HEK293 (cell line): ENCODE results near the gene LARP1B.

Experiments used
- CTCF ChIA-PET: fragments of 350-600 bp; formaldehyde crosslinking; extraction: SDS; loops from one replicate; lab custom pipeline; 2021; ENCODE audit warnings: antibody characterized with exemption; lab: Yijun Ruan, JAX
- POLR2A ChIA-PET: fragments of 300-600 bp; formaldehyde crosslinking; extraction: SDS; loops from one replicate; lab custom pipeline; 2020; ENCODE audit warnings: antibody characterized with exemption, inconsistent platforms; lab: Yijun Ruan, JAX
- H3K27ac ChIP-seq: fragments of 200-500 bp; sonication (Bioruptor generic); 2 replicates; pipeline ENCODE4 v1.5.1; 2014; ENCODE audit warnings: low read depth, low read length, control low read depth, inconsistent platforms; ENCODE audit errors: extremely low read depth
- H3K36me3 ChIP-seq, 2 experiments: fragments of 200-500 bp in 1 of 2; sonication (Bioruptor generic) in 1 of 2; 1 replicate in 1 of 2; 2 replicates in 1 of 2; pipeline ENCODE4 v1.5.1; 2014 to 2017; ENCODE audit warnings: inconsistent platforms in 2 of 2, low read length in 2 of 2; ENCODE audit not compliant: control insufficient read depth in 2 of 2, insufficient read depth in 1 of 2
- H3K4me1 ChIP-seq: fragments of 200-500 bp; sonication (Bioruptor generic); 2 replicates; pipeline ENCODE4 v1.5.1; 2014; ENCODE audit warnings: mild to moderate bottlenecking, low read length, inconsistent platforms; ENCODE audit not compliant: control insufficient read depth, insufficient read depth
- H3K4me3 ChIP-seq: 2 replicates; pipeline ENCODE4 v1.5.1; 2011; ENCODE audit warnings: low read depth, mild to moderate bottlenecking, control low read depth, low read length, moderate library complexity
- H3K9me3 ChIP-seq: fragments of 200-500 bp; sonication (Bioruptor generic); 2 replicates; pipeline ENCODE4 v1.5.1; 2014; ENCODE audit warnings: low read depth, low read length, inconsistent platforms; ENCODE audit not compliant: control insufficient read depth, insufficient read depth
- FEZF1 ChIP-seq: fragments of 450-650 bp; formaldehyde crosslinking; IDR thresholded peaks from 2 replicates; pipeline ENCODE4 v1.5.1; 2016; ENCODE audit warnings: missing biosample characterization, missing genetic modification characterization
- GLI2 ChIP-seq: fragments of 450-650 bp; formaldehyde crosslinking; IDR thresholded peaks from 2 replicates; pipeline ENCODE4; 2017; ENCODE audit warnings: missing biosample characterization, missing genetic modification characterization, low read depth, borderline replicate concordance
- IKZF3 ChIP-seq: fragments of 450-650 bp; IDR thresholded peaks from 2 replicates; pipeline ENCODE4 v1.5.0; 2018; ENCODE audit warnings: missing biosample characterization, mild to moderate bottlenecking, missing genetic modification characterization, moderate library complexity
- SCRT1 ChIP-seq: fragments of 450-650 bp; formaldehyde crosslinking; IDR thresholded peaks from 2 replicates; pipeline ENCODE4 v1.5.1; 2016; ENCODE audit warnings: missing biosample characterization, missing genetic modification characterization, borderline replicate concordance
- SP7 ChIP-seq: fragments of 450-650 bp; formaldehyde crosslinking; IDR thresholded peaks from 2 replicates; pipeline ENCODE4 v1.5.1; 2016; ENCODE audit warnings: missing biosample characterization, missing genetic modification characterization
- TCF7L2 ChIP-seq: IDR thresholded peaks from 2 replicates; pipeline ENCODE4 v1.6.1; 2011; ENCODE audit warnings: low read depth, mild to moderate bottlenecking, inconsistent platforms, low read length, moderate library complexity, borderline replicate concordance
- ZBTB7A ChIP-seq: fragments of 450-650 bp; formaldehyde crosslinking; IDR thresholded peaks from 2 replicates; pipeline ENCODE4 v1.5.1; 2016; ENCODE audit warnings: low read depth, missing biosample characterization, missing genetic modification characterization
- ZEB2 ChIP-seq: fragments of 450-650 bp; formaldehyde crosslinking; IDR thresholded peaks from 2 replicates; pipeline ENCODE4 v1.5.1; 2016; ENCODE audit warnings: missing biosample characterization, missing genetic modification characterization
- ZFP69B ChIP-seq: fragments of 450-650 bp; formaldehyde crosslinking; IDR thresholded peaks from 2 replicates; pipeline ENCODE4 v1.5.1; 2016; ENCODE audit warnings: missing biosample characterization, missing genetic modification characterization
- ZNF140 ChIP-seq: fragments of 450-650 bp; formaldehyde crosslinking; IDR thresholded peaks from 2 replicates; pipeline ENCODE4 v1.5.1; 2016; ENCODE audit warnings: missing biosample characterization, missing genetic modification characterization
- ZNF211 ChIP-seq: fragments of 450-650 bp; formaldehyde crosslinking; IDR thresholded peaks from 2 replicates; pipeline ENCODE4 v1.5.1; 2016; ENCODE audit warnings: low read depth, missing biosample characterization, missing genetic modification characterization
- ZNF223 ChIP-seq: fragments of 450-650 bp; formaldehyde crosslinking; IDR thresholded peaks from 2 replicates; pipeline ENCODE4 v1.5.1; 2016; ENCODE audit warnings: missing biosample characterization, missing genetic modification characterization
- ZNF239 ChIP-seq: fragments of 450-650 bp; formaldehyde crosslinking; IDR thresholded peaks from 2 replicates; pipeline ENCODE4 v1.5.1; 2016; ENCODE audit warnings: missing biosample characterization, missing genetic modification characterization
- ZNF394 ChIP-seq: fragments of 450-650 bp; formaldehyde crosslinking; IDR thresholded peaks from 2 replicates; pipeline ENCODE4 v1.5.1; 2016; ENCODE audit warnings: missing biosample characterization, missing genetic modification characterization, mild to moderate bottlenecking, moderate library complexity, borderline replicate concordance
- ZNF433 ChIP-seq: fragments of 450-650 bp; formaldehyde crosslinking; IDR thresholded peaks from 2 replicates; pipeline ENCODE4 v1.5.1; 2016; ENCODE audit warnings: missing biosample characterization, missing genetic modification characterization, low read depth
- ZNF521 ChIP-seq: fragments of 450-650 bp; formaldehyde crosslinking; IDR thresholded peaks from 2 replicates; pipeline ENCODE4 v1.5.1; 2017; ENCODE audit warnings: missing biosample characterization, mild to moderate bottlenecking, missing genetic modification characterization
- ZNF621 ChIP-seq: fragments of 450-650 bp; formaldehyde crosslinking; IDR thresholded peaks from 2 replicates; pipeline ENCODE4 v1.5.1; 2017; ENCODE audit warnings: missing biosample characterization, missing genetic modification characterization
- ZNF624 ChIP-seq: fragments of 450-650 bp; formaldehyde crosslinking; IDR thresholded peaks from 2 replicates; pipeline ENCODE4 v1.5.1; 2017; ENCODE audit warnings: missing biosample characterization, missing genetic modification characterization
- ZNF658 ChIP-seq: fragments of 450-650 bp; formaldehyde crosslinking; IDR thresholded peaks from 2 replicates; pipeline ENCODE4; 2016; ENCODE audit warnings: missing biosample characterization, missing genetic modification characterization
- ZNF664 ChIP-seq: fragments of 450-650 bp; formaldehyde crosslinking; IDR thresholded peaks from 2 replicates; pipeline ENCODE4 v1.5.1; 2016; ENCODE audit warnings: missing biosample characterization, missing genetic modification characterization
- ZNF76 ChIP-seq: fragments of 450-650 bp; formaldehyde crosslinking; IDR thresholded peaks from 2 replicates; pipeline ENCODE4; 2016; ENCODE audit warnings: low read depth, missing biosample characterization, missing genetic modification characterization, borderline replicate concordance
- ZSCAN16 ChIP-seq: fragments of 450-650 bp; formaldehyde crosslinking; IDR thresholded peaks from 2 replicates; pipeline ENCODE4 v1.5.1; 2016; ENCODE audit warnings: missing biosample characterization, missing genetic modification characterization
- ZXDB ChIP-seq: fragments of 450-650 bp; formaldehyde crosslinking; IDR thresholded peaks from 2 replicates; pipeline ENCODE4 v1.5.1; 2016; ENCODE audit warnings: missing biosample characterization, missing genetic modification characterization
- TF ChIP-seq, protein P1 (sequence below): fragments of 450-650 bp; formaldehyde crosslinking; IDR thresholded peaks from 2 replicates; pipeline ENCODE4 v1.5.0; 2017; ENCODE audit warnings: missing biosample characterization, missing genetic modification characterization, borderline replicate concordance
- TF ChIP-seq, protein P2 (sequence below): fragments of 450-650 bp; formaldehyde crosslinking; IDR thresholded peaks from 2 replicates; pipeline ENCODE4 v1.5.1; 2016; ENCODE audit warnings: missing biosample characterization, missing genetic modification characterization
- TF ChIP-seq, protein P3 (sequence below): fragments of 450-650 bp; formaldehyde crosslinking; IDR thresholded peaks from 2 replicates; pipeline ENCODE4 v1.5.1; 2016; ENCODE audit warnings: missing biosample characterization, missing genetic modification characterization
- TF ChIP-seq, protein P4 (sequence below): fragments of 450-650 bp; formaldehyde crosslinking; IDR thresholded peaks from 2 replicates; pipeline ENCODE4 v1.5.1; 2017; ENCODE audit warnings: missing biosample characterization, missing genetic modification characterization

The LARP1B gene

DNA sequence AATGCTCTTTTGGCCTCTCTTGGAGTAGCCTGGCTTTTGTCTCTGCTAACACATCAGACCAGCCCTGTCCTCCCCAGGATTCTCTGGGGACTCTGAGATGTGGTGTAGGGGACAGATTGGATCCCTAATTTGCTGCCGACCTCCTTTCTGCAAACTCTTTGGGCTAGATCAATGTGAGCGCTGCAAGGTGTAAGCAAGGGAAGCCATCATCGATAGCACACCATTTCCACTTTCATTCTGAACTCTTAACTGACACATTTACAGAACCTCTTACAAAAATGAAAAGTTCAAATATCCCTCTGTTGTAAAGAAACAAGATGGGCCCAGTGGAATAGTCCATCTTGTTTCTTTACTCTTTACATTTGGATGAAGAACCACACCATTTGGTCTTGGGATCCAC, 179.9 kb downstream of the LARP1B start:
- Histone ChIP-seq H3K4me3 (no peak overlapping the region), H3K9me3 (no peaks in the 10 kb centered on the region)
- CTCF ChIA-PET = no interaction called here

DNA sequence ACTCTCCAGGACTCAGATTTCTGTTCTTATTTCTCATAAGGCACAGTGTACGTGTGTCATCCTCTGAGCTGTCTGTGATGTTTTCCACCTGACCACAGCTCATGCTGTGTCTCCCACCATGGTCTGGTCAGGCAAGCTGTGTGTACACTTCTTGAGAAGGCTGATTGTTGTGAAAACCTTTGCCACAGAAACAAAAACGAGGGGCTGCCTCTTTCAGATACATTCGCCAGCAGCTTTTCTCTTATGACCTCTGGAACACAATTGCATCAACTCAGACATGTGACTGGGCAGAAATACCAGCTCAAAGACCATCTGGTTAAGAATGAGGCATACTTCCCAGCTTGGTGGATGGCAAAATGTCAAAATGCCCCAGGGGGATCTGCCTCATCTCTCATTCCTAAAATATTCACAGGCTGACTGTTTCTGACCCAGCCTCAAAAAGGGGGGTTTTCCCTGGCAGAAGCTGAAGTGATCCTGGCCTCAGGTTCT, 180.4 kb downstream of the LARP1B start:
- CTCF ChIA-PET = no interaction called here
- POLR2A ChIA-PET = no interaction called here
- TF ChIP-seq, protein P1, sequence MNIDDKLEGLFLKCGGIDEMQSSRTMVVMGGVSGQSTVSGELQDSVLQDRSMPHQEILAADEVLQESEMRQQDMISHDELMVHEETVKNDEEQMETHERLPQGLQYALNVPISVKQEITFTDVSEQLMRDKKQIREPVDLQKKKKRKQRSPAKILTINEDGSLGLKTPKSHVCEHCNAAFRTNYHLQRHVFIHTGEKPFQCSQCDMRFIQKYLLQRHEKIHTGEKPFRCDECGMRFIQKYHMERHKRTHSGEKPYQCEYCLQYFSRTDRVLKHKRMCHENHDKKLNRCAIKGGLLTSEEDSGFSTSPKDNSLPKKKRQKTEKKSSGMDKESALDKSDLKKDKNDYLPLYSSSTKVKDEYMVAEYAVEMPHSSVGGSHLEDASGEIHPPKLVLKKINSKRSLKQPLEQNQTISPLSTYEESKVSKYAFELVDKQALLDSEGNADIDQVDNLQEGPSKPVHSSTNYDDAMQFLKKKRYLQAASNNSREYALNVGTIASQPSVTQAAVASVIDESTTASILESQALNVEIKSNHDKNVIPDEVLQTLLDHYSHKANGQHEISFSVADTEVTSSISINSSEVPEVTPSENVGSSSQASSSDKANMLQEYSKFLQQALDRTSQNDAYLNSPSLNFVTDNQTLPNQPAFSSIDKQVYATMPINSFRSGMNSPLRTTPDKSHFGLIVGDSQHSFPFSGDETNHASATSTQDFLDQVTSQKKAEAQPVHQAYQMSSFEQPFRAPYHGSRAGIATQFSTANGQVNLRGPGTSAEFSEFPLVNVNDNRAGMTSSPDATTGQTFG = no peak
- no peak for TF ChIP-seq ZNF239
- TF ChIP-seq ZSCAN16 (tag by site-specific recombination) = no peak
- no peak for TF ChIP-seq SP7
- no peak for TF ChIP-seq ZNF624 (tag by site-specific recombination)
- no peak for TF ChIP-seq ZNF658
- no peak for TF ChIP-seq ZNF433 (tag by site-specific recombination)
- TF ChIP-seq ZEB2 (tag by site-specific recombination) = no peak
- no peak for TF ChIP-seq ZNF76 (tag by site-specific recombination)
- H3K36me3 ChIP-seq = no peaks in the 10 kb centered on the region
- no peak overlapping the region for H3K4me3 ChIP-seq
- no peaks in the 10 kb centered on the region for H3K9me3 ChIP-seq
- no peaks in the 10 kb centered on the region for H3K4me1 ChIP-seq
- H3K27ac ChIP-seq = no peak overlapping the region

More for the DNA sequence above, 179.9 kb downstream of the LARP1B start:
- no peak for TF ChIP-seq ZNF433 (tag by site-specific recombination)
- no peak for TF ChIP-seq ZNF140 (tag by site-specific recombination)
- TF ChIP-seq ZNF394 (tag by site-specific recombination) = no peak
- TF ChIP-seq ZBTB7A (tag by site-specific recombination) = no peak
- no peak for TF ChIP-seq ZEB2 (tag by site-specific recombination)
- TF ChIP-seq TCF7L2 = no peak
- TF ChIP-seq ZNF223 (tag by site-specific recombination) = no peak
- no peak for TF ChIP-seq ZFP69B (tag by site-specific recombination)
- TF ChIP-seq SP7 = no peak
- no peak for TF ChIP-seq ZNF621 (tag by site-specific recombination)
- TF ChIP-seq, protein P2, sequence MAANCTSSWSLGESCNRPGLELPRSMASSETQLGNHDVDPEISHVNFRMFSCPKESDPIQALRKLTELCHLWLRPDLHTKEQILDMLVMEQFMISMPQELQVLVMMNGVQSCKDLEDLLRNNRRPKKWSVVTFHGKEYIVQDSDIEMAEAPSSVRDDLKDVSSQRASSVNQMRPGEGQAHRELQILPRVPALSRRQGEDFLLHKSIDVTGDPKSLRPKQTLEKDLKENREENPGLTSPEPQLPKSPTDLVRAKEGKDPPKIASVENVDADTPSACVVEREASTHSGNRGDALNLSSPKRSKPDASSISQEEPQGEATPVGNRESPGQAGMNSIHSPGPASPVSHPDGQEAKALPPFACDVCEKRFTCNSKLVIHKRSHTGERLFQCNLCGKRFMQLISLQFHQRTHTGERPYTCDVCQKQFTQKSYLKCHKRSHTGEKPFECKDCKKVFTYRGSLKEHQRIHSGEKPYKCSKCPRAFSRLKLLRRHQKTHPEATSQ (tag by site-specific recombination) = no peak
- TF ChIP-seq ZNF624 (tag by site-specific recombination) = no peak
- no peaks in the 10 kb centered on the region for H3K4me1 ChIP-seq
- H3K27ac ChIP-seq = no peak overlapping the region
- no peaks in the 10 kb centered on the region for H3K36me3 ChIP-seq
- POLR2A ChIA-PET = no interaction called here

DNA sequence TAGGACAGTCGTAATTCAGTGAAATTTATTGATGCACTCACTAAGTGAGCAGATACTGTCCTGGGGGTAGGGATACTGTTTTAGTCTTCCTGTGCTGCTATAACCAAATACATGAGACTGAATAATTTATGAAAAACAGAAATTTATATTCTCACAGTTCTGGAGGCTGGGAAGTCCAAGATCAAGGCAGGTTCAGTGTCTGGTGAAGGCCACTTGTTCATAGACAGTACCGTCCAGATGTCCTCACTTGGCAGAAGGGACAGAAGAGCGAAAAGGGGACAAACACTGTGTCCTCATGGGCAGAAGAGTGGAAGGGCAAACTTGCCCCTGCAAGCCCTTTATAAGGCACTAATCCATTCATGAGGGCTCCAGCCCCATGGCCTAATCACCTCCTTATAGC, 180.9 kb downstream of the LARP1B start:
- no peaks in the 10 kb centered on the region for H3K36me3 ChIP-seq
- ChIA-PET POLR2A (no interaction called here), CTCF (no interaction called here)
- H3K9me3 ChIP-seq = no peaks in the 10 kb centered on the region
- no peak overlapping the region for H3K4me3 ChIP-seq
- H3K4me1 ChIP-seq = no peaks in the 10 kb centered on the region
- no peak overlapping the region for H3K27ac ChIP-seq
- TF ChIP-seq ZNF211 (tag by site-specific recombination) (no peak), ZNF521 (no peak), FEZF1 (no peak), SCRT1 (tag by site-specific recombination) (no peak), ZNF664 (tag by site-specific recombination) (no peak), ZXDB (tag by site-specific recombination) (no peak), GLI2 (tag by site-specific recombination) (no peak), IKZF3 (tag by site-specific recombination) (no peak)
- TF ChIP-seq, protein P3, sequence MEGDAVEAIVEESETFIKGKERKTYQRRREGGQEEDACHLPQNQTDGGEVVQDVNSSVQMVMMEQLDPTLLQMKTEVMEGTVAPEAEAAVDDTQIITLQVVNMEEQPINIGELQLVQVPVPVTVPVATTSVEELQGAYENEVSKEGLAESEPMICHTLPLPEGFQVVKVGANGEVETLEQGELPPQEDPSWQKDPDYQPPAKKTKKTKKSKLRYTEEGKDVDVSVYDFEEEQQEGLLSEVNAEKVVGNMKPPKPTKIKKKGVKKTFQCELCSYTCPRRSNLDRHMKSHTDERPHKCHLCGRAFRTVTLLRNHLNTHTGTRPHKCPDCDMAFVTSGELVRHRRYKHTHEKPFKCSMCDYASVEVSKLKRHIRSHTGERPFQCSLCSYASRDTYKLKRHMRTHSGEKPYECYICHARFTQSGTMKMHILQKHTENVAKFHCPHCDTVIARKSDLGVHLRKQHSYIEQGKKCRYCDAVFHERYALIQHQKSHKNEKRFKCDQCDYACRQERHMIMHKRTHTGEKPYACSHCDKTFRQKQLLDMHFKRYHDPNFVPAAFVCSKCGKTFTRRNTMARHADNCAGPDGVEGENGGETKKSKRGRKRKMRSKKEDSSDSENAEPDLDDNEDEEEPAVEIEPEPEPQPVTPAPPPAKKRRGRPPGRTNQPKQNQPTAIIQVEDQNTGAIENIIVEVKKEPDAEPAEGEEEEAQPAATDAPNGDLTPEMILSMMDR (tag by site-specific recombination) = no peak
- TF ChIP-seq, protein P4, sequence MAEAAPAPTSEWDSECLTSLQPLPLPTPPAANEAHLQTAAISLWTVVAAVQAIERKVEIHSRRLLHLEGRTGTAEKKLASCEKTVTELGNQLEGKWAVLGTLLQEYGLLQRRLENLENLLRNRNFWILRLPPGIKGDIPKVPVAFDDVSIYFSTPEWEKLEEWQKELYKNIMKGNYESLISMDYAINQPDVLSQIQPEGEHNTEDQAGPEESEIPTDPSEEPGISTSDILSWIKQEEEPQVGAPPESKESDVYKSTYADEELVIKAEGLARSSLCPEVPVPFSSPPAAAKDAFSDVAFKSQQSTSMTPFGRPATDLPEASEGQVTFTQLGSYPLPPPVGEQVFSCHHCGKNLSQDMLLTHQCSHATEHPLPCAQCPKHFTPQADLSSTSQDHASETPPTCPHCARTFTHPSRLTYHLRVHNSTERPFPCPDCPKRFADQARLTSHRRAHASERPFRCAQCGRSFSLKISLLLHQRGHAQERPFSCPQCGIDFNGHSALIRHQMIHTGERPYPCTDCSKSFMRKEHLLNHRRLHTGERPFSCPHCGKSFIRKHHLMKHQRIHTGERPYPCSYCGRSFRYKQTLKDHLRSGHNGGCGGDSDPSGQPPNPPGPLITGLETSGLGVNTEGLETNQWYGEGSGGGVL (tag by site-specific recombination) = no peak
